ENCODE data around the gene NDUFA3. TPM values are rescaled to one million over a fixed set of nuclear protein-coding genes. Genes with fewer than 3 reads are reported as not detected.

Gene NDUFA3
- total and polyA plus RNA-seq, 2 donors (not counting 3 experiments of a cell fraction or from before 2014, with no cell fraction given) = 107 to 119 TPM

- TF ChIP-seq JUN (IDR thresholded peaks at IDR 0.05; ENCODE audit: borderline replicate concordance, insufficient read depth, insufficient read length, low read depth) = no peak
- TF ChIP-seq POLR2AphosphoS5 (IDR thresholded peaks at IDR 0.05; ENCODE audit: insufficient read depth, low read depth, low read length) = no peak
- intact Hi-C loops (cut with micrococcal nuclease) = no loop called here
- Histone ChIP-seq H3K9me3 (replicated peaks; ENCODE audit: control insufficient read depth, insufficient read depth, low read length) (no peaks in the 10 kb centered on the region), H3K4me3 (replicated peaks in 1 of 3; ENCODE audit: insufficient read depth in 1 of 3, low read depth in 1 of 3, low read length in 3 of 3) (no peak within 1 kb of the TSS), H3K27me3 (ENCODE audit: control insufficient read depth in 2 of 2, insufficient read depth in 2 of 2, low read length in 2 of 2) (no peaks in the 10 kb centered on the region), H2AFZ (ENCODE audit: low read depth, low read length) (no peak within 1 kb of the TSS), H3K4me1 (ENCODE audit: control insufficient read depth, extremely low read depth, insufficient read depth, low read length) (no peaks in the 10 kb centered on the region), H3K79me2 (ENCODE audit: control insufficient read depth, insufficient read depth, low read length) (no peaks in the 10 kb centered on the region), H3K27ac (ENCODE audit: insufficient read depth, low read depth, low read length) (no peak within 1 kb of the TSS), H3K9me1 (replicated peaks; ENCODE audit: control insufficient read depth, extremely low read depth, insufficient read depth, low read length) (no peaks in the 10 kb centered on the region), H3K9ac (replicated peaks; ENCODE audit: extremely low read depth, insufficient read depth, low read length) (no peak within 1 kb of the TSS), H3K36me3 (ENCODE audit: control insufficient read depth in 2 of 2, extremely low read depth in 1 of 2, insufficient read depth in 2 of 2, low read length in 2 of 2) (no peaks in the 10 kb centered on the region), H3K4me2 (ENCODE audit: insufficient read depth, low read length) (no peak within 1 kb of the TSS), H4K20me1 (replicated peaks; ENCODE audit: control insufficient read depth, extremely low read depth, insufficient read depth, low read length) (no peaks in the 10 kb centered on the region)
- no peak for FAIRE-seq
- ChIA-PET POLR2A (no interaction called here), CTCF (interaction anchor here (1.2 kb wide), 1 partner anchor 271 kb away, joined by 3 read pairs; no protein-coding TSS in a partner anchor)
- DNase-seq (ENCODE audit: low read depth, low spot score) = no peak
- no TSS peak for BruUV-seq (replicated peaks)
- dilution Hi-C loops (cut with MboI; ENCODE audit: extremely low pct_ligation_motif_present, low sequenced_read_pairs) = no loop called here
Measured at GRCh38 chr19:54063350-54064116, 39.1 kb upstream of the NDUFA3 start, which contains the start of gene VSTM1. TSS of gene VSTM1 (minus strand) at chr19:54063897. CDS start at chr19:54063777, 120 bp downstream.

- Histone ChIP-seq H3K27ac (ENCODE audit: insufficient read depth, low read depth, low read length) (no peak overlapping the region), H4K20me1 (replicated peaks; ENCODE audit: control insufficient read depth, extremely low read depth, insufficient read depth, low read length) (no peaks in the 10 kb centered on the region), H3K9ac (replicated peaks; ENCODE audit: extremely low read depth, insufficient read depth, low read length) (no peak overlapping the region), H3K4me1 (ENCODE audit: control insufficient read depth, extremely low read depth, insufficient read depth, low read length) (no peaks in the 10 kb centered on the region), H2AFZ (ENCODE audit: low read depth, low read length) (no peak overlapping the region), H3K9me1 (replicated peaks; ENCODE audit: control insufficient read depth, extremely low read depth, insufficient read depth, low read length) (no peaks in the 10 kb centered on the region), H3K4me2 (ENCODE audit: insufficient read depth, low read length) (no peak overlapping the region), H3K9me3 (replicated peaks; ENCODE audit: control insufficient read depth, insufficient read depth, low read length) (no peaks in the 10 kb centered on the region), H3K79me2 (ENCODE audit: control insufficient read depth, insufficient read depth, low read length) (no peaks in the 10 kb centered on the region), H3K27me3 (ENCODE audit: control insufficient read depth in 2 of 2, insufficient read depth in 2 of 2, low read length in 2 of 2) (no peaks in the 10 kb centered on the region), H3K36me3 (ENCODE audit: control insufficient read depth in 2 of 2, extremely low read depth in 1 of 2, insufficient read depth in 2 of 2, low read length in 2 of 2) (no peaks in the 10 kb centered on the region), H3K4me3 (replicated peaks in 1 of 3; ENCODE audit: insufficient read depth in 1 of 3, low read depth in 1 of 3, low read length in 3 of 3) (no peak overlapping the region)
- ChIA-PET POLR2A (no interaction called here), CTCF (no interaction called here)
- DNase-seq (ENCODE audit: low read depth, low spot score) = no peak
- BruUV-seq (replicated peaks) = no TSS peak
- TF ChIP-seq EZH2 (IDR thresholded peaks at IDR 0.05; ENCODE audit: borderline replicate concordance, low read depth, low read length, severe bottlenecking) = no peak
- no peak for TF ChIP-seq GATA2 (IDR thresholded peaks at IDR 0.05; ENCODE audit: insufficient read depth, insufficient read length, low read depth, low read length)
- TF ChIP-seq MAX (IDR thresholded peaks at IDR 0.05; ENCODE audit: insufficient read depth, insufficient read length) = no peak
- no peak for TF ChIP-seq JUN (IDR thresholded peaks at IDR 0.05; ENCODE audit: borderline replicate concordance, insufficient read depth, insufficient read length, low read depth)
- TF ChIP-seq POLR2AphosphoS5 (IDR thresholded peaks at IDR 0.05; ENCODE audit: insufficient read depth, low read depth, low read length) = no peak
- no peak for TF ChIP-seq MYC (IDR thresholded peaks at IDR 0.05; ENCODE audit: low read depth, low read length)
- TF ChIP-seq POLR2A (IDR thresholded peaks at IDR 0.05; ENCODE audit: low read depth, low read length) = no peak
- TF ChIP-seq FOS (IDR thresholded peaks at IDR 0.05; ENCODE audit: borderline replicate concordance, insufficient read depth, low read length) = no peak
- no peak for TF ChIP-seq CTCF (IDR thresholded peaks at IDR 0.05; ENCODE audit: extremely low read depth in 1 of 2, insufficient read depth in 1 of 2, low read depth in 1 of 2, low read length in 2 of 2)
- dilution Hi-C loops (cut with MboI; ENCODE audit: extremely low pct_ligation_motif_present, low sequenced_read_pairs) (no loop called here), intact Hi-C loops (cut with micrococcal nuclease) (no loop called here)
- no peak for FAIRE-seq
Measured at GRCh38 chr19:54069470-54069869, 33.2 kb upstream of the NDUFA3 start.

All from endothelial cell of umbilical vein (primary cell).